ENCODE results near the gene EPHB1. TPM values are rescaled to one million over a fixed set of nuclear protein-coding genes. Genes with fewer than 3 reads are reported as not detected.
"Not testable (repeated sequence)": the region's sequence is repeated elsewhere in the genome, so short reads cannot be mapped to it uniquely, and the experiment has no call there.

Gene EPHB1
- polyA plus RNA-seq, 1 experiment: 0.11 TPM

DNA sequence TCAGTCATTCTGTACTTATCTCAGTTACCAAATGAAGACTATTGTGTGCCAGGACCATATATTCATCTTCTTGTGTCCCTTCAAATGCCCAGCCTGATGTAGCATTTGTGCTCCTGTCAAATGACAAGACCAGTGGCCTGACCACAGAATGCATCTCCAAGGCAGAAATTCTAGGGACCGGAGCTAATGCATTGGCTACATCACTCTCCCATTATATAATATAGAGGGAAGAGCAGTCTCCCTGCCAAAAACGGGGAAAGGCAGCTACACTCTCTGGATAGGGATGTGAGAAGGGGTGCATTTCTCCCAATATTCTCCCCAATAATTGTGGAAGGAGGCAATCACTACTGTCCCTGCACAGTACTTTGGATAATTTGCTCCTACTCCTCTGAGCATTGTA is 312.0 kb downstream of the EPHB1 start:
- CTCF ChIA-PET: no interaction called here
- H3K4me3 ChIP-seq (ENCODE audit: low read depth, low read length): no peak overlapping the region

DNA sequence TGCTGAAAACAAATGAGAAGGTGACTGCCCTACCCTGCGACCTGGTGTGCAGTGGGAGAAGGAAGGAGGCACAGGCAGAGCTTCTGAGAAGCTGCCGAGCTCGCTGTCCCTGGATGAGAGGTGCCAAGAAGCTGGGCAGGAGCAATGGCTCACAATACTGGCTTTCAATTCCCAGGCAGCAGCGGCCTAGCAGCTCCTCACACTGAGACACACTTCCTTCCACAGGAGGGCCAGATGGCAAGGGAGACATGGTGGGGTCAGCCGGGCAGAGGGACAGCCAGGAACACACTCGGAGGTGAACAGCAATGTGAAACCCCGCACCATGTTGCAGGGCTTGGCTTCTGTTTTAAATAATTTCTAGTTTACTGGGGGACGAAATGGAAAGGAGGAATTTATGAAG is 314.6 kb downstream of the EPHB1 start:
- POLR2A ChIA-PET: no interaction called here
- CTCF ChIA-PET: no interaction called here
- H3K4me3 ChIP-seq (ENCODE audit: low read depth, low read length): no peak overlapping the region
- no peak for DNase-seq (ENCODE audit: low read depth, low spot score)
- H3K9me3 ChIP-seq (ENCODE audit: control insufficient read depth, insufficient read depth, low read length): peaks cover 6% of the 10 kb centered on the region
- no peaks in the 10 kb centered on the region for H3K27me3 ChIP-seq (ENCODE audit: control insufficient read depth, insufficient read depth, low read length)
- no peak overlapping the region for H3K27ac ChIP-seq (ENCODE audit: low read depth, low read length)
- TF ChIP-seq, protein P1, sequence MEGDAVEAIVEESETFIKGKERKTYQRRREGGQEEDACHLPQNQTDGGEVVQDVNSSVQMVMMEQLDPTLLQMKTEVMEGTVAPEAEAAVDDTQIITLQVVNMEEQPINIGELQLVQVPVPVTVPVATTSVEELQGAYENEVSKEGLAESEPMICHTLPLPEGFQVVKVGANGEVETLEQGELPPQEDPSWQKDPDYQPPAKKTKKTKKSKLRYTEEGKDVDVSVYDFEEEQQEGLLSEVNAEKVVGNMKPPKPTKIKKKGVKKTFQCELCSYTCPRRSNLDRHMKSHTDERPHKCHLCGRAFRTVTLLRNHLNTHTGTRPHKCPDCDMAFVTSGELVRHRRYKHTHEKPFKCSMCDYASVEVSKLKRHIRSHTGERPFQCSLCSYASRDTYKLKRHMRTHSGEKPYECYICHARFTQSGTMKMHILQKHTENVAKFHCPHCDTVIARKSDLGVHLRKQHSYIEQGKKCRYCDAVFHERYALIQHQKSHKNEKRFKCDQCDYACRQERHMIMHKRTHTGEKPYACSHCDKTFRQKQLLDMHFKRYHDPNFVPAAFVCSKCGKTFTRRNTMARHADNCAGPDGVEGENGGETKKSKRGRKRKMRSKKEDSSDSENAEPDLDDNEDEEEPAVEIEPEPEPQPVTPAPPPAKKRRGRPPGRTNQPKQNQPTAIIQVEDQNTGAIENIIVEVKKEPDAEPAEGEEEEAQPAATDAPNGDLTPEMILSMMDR (IDR thresholded peaks at IDR 0.05; ENCODE audit: low read depth, low read length): no peak

More for the DNA sequence above, 312.0 kb downstream of the EPHB1 start:
- Histone ChIP-seq H3K9me3 (ENCODE audit: control insufficient read depth, insufficient read depth, low read length) (peaks cover 6% of the 10 kb centered on the region), H3K27me3 (ENCODE audit: control insufficient read depth, insufficient read depth, low read length) (no peaks in the 10 kb centered on the region), H3K27ac (ENCODE audit: low read depth, low read length) (no peak overlapping the region)
- TF ChIP-seq, protein P1 (IDR thresholded peaks at IDR 0.05; ENCODE audit: low read depth, low read length): no peak
- POLR2A ChIA-PET: no interaction called here
- no peak for DNase-seq (ENCODE audit: low read depth, low spot score)

DNA sequence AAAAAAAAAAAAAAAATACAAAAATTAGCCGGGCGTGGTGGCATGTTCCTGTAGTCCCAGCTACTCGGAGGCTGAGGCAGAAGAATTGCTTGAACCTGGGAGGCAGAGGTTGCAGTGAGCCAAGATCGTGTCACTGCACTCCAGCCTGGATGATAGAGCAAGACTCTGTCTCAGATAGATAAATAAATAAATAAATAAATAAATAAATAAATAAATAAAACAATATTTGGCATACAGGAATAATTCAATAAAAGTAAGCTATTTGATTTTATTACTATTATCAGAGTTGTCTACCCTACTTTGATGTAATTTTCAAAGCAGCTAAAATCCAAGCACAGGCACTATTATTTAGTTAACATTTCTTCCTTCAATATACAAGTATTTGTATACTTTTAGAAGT is 319.5 kb downstream of the EPHB1 start:
- POLR2A ChIA-PET; H3K27ac ChIP-seq (ENCODE audit: low read depth, low read length); CTCF ChIA-PET; H3K27me3 ChIP-seq (ENCODE audit: control insufficient read depth, insufficient read depth, low read length); DNase-seq (ENCODE audit: low read depth, low spot score); H3K4me3 ChIP-seq (ENCODE audit: low read depth, low read length); H3K9me3 ChIP-seq (ENCODE audit: control insufficient read depth, insufficient read depth, low read length): not testable (repeated sequence)

DNA sequence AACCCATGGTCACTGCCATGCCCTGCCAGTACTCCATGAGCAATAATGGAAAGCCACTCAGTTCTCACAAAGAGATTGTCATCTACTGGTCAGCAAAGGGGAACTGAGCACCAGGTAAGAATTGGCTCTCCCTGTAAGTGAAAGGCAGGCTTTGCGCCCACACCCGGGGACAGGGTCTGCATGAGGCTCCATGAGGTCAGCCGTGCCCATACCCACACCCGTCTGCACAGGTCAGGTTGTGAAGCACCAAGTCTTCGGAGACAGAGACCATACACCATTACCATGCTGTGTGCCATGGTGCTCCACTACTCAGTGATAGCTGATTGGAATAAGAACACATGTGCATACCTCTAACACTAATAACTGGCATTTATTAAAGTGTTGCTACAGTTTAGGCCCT is 322.9 kb downstream of the EPHB1 start:
- Histone ChIP-seq H3K27ac (ENCODE audit: low read depth, low read length) (no peak overlapping the region), H3K27me3 (ENCODE audit: control insufficient read depth, insufficient read depth, low read length) (no peaks in the 10 kb centered on the region), H3K9me3 (ENCODE audit: control insufficient read depth, insufficient read depth, low read length) (no peaks in the 10 kb centered on the region), H3K4me3 (ENCODE audit: low read depth, low read length) (no peak overlapping the region)
- no peak for DNase-seq (ENCODE audit: low read depth, low spot score)
- TF ChIP-seq, protein P1 (IDR thresholded peaks at IDR 0.05; ENCODE audit: low read depth, low read length): no peak
- ChIA-PET CTCF (no interaction called here), POLR2A (no interaction called here)

DNA sequence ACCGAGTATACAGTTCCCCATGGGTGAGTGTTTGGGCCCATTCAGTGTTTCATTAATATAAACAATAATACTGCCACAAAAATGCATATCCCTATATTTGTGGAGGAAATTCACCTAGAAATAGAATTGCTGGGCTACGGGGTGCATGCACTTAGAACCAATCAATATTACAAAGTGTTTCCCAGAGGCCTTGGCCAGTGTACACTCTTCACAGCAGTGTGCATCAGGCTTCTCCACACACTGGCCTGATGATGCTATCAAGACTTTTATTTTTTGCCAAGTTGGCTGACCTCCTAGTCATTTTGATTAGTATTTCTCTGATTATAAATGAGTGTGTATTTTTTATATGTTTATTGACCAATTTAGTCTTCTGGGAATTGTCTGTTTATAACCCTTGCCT is 323.7 kb downstream of the EPHB1 start:
- Histone ChIP-seq H3K9me3 (ENCODE audit: control insufficient read depth, insufficient read depth, low read length) (no peaks in the 10 kb centered on the region), H3K27me3 (ENCODE audit: control insufficient read depth, insufficient read depth, low read length) (no peaks in the 10 kb centered on the region), H3K27ac (ENCODE audit: low read depth, low read length) (no peak overlapping the region), H3K4me3 (ENCODE audit: low read depth, low read length) (no peak overlapping the region)
- ChIA-PET POLR2A (no interaction called here), CTCF (no interaction called here)
- TF ChIP-seq, protein P1 (IDR thresholded peaks at IDR 0.05; ENCODE audit: low read depth, low read length): no peak
- DNase-seq (ENCODE audit: low read depth, low spot score): no peak

DNA sequence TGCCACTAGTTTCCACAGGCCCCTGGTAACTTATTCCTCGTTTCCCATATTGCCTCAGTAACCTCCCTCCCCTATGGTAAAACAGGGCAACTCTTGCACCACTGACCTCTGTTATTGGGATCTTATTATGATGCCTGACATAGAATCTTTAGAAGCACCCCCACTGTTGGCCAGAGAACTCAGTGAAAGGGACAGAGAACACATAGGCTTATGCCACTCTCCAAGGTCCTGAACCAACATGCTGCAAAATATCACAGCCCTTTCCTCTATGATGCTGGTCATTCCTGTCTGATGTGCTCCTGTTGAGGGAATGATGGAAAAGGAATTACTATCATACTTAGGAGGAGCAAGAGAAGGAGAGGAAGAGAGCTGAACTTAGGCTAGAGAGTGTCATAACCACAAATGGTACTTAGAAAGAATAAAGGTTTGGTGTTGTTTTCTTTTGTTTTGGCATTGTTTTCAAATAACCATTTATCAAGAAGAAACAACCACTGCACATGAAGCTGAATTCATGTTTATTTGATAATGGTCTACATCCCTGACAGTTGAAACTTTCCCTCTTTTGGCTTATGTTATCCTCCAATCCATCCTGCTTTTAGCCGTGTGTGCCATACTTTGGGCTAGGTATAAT is 330.2 kb downstream of the EPHB1 start:
- TF ChIP-seq, protein P1 (IDR thresholded peaks at IDR 0.05; ENCODE audit: low read depth, low read length): no peak
- H3K27ac ChIP-seq (ENCODE audit: low read depth, low read length): no peak overlapping the region
- CTCF ChIA-PET: no interaction called here
- no peak overlapping the region for H3K4me3 ChIP-seq (ENCODE audit: low read depth, low read length)
- no peak for DNase-seq (ENCODE audit: low read depth, low spot score)
- H3K27me3 ChIP-seq (ENCODE audit: control insufficient read depth, insufficient read depth, low read length): no peaks in the 10 kb centered on the region
- H3K9me3 ChIP-seq (ENCODE audit: control insufficient read depth, insufficient read depth, low read length): no peaks in the 10 kb centered on the region
- POLR2A ChIA-PET: no interaction called here
